T-cell (primary cell): ENCODE data around the gene TMEM89. TPM values are rescaled to one million over a fixed set of nuclear protein-coding genes. Genes with fewer than 3 reads are reported as not detected.

Experiments used
- ATAC-seq, 4 experiments: fragments of 200-7000 bp in 3 of 4; fragments of 150-1000 bp in 1 of 4; cut with Tn5 transposase; replicated peaks in 1 of 4; 1 replicate in 3 of 4; 2 replicates in 1 of 4; pipeline ENCODE4 v1.10.0; 2021; ENCODE audit warnings: moderate library complexity in 3 of 4, mild to moderate bottlenecking in 2 of 4, moderate number of reproducible peaks in 1 of 4
- CTCF ChIA-PET, 2 donors: fragments of 300-600 bp; sonication (Branson Sonifier 250); formaldehyde crosslinking; loops; one replicate each; lab custom pipeline; 2022; ENCODE audit warnings: antibody characterized with exemption in 2 of 2; lab: Charles Lee
- POLR2A ChIA-PET, 2 donors: fragments of 300-600 bp; sonication (Branson Sonifier 250); formaldehyde crosslinking; loops; one replicate each; lab custom pipeline; 2022; ENCODE audit warnings: antibody characterized with exemption in 2 of 2; lab: Charles Lee
- DNase-seq, 35 experiments: peaks; one replicate each; pipeline versions ENCODE4 v3.0.0 to v3.0.0-alpha.2; 2013 to 2023
- H3K27ac ChIP-seq: one replicate; pipeline ENCODE4 v1.5.1; 2013; ENCODE audit warnings: low read length
- H3K27me3 ChIP-seq, 2 experiments: replicated peaks in 1 of 2; 1 replicate in 1 of 2; 2 replicates in 1 of 2; pipeline versions ENCODE4 v1.6.1 to v1.7.0; 2013; ENCODE audit warnings: low read length in 1 of 2, mixed read lengths in 1 of 2; ENCODE audit not compliant: control insufficient read depth in 2 of 2, insufficient read depth in 2 of 2; ENCODE audit errors: extremely low read depth in 1 of 2
- H3K36me3 ChIP-seq, 2 donors: 1 replicate in 1 of 2; 2 replicates in 1 of 2; pipeline versions ENCODE4 v1.6.1 to v1.7.0; 2013; ENCODE audit warnings: low read length in 1 of 2; ENCODE audit not compliant: control insufficient read depth in 2 of 2, insufficient read depth in 1 of 2; ENCODE audit errors: extremely low read depth in 1 of 2
- H3K4me1 ChIP-seq, 2 experiments: 1 replicate in 1 of 2; 2 replicates in 1 of 2; pipeline versions ENCODE4 v1.6.1 to v1.7.0; 2013; ENCODE audit warnings: low read length in 2 of 2, mixed read lengths in 1 of 2; ENCODE audit not compliant: insufficient read depth in 2 of 2, control insufficient read depth in 1 of 2; ENCODE audit errors: extremely low read depth in 1 of 2
- H3K4me3 ChIP-seq, 2 donors: 1 replicate in 1 of 2; 2 replicates in 1 of 2; pipeline versions ENCODE4 v1.5.1 to v1.7.0; 2013; ENCODE audit warnings: mild to moderate bottlenecking in 2 of 2, low read length in 1 of 2, moderate library complexity in 1 of 2; ENCODE audit not compliant: control insufficient read depth in 1 of 2; ENCODE audit errors: extremely low read depth in 1 of 2
- H3K9me3 ChIP-seq: 2 replicates; pipeline ENCODE4 v1.7.0; 2013
- H3K27ac Mint-ChIP-seq, 2 donors: one replicate each; pipeline ENCODE4 v1.8.0; 2020 to 2021; ENCODE audit warnings: mild to moderate bottlenecking in 2 of 2, mixed read lengths in 2 of 2
- H3K27me3 Mint-ChIP-seq, 2 donors: one replicate each; pipeline ENCODE4 v1.8.0; 2021 to 2022; ENCODE audit warnings: mixed read lengths in 2 of 2
- H3K36me3 Mint-ChIP-seq: one replicate; pipeline ENCODE4 v1.8.0; 2021; ENCODE audit warnings: mixed read lengths
- H3K4me1 Mint-ChIP-seq, 3 donors: one replicate each; pipeline ENCODE4 v1.8.0; 2020 to 2022; ENCODE audit warnings: mixed read lengths in 3 of 3, mild to moderate bottlenecking in 1 of 3
- H3K4me3 Mint-ChIP-seq, 3 donors: one replicate each; pipeline ENCODE4 v1.8.0; 2020 to 2022; ENCODE audit warnings: mild to moderate bottlenecking in 3 of 3, mixed read lengths in 3 of 3, moderate library complexity in 3 of 3
- H3K9me3 Mint-ChIP-seq, 3 donors: one replicate each; pipeline ENCODE4 v1.8.0; 2020 to 2022; ENCODE audit warnings: mixed read lengths in 3 of 3
- WGBS: methylation state at CpG from one replicate; pipeline ENCODE4 v1.1.5; 2013; ENCODE audit warnings: missing lambda C conversion rate; ENCODE audit not compliant: insufficient coverage; 5-methylcytosine and 5-hydroxymethylcytosine counted together
- total RNA-seq, 35 experiments: library from RNA in 6 of 35; stranded (reverse) in 6 of 35; fragments of 120-200 nt in 1 of 35; gene quantifications; one replicate each; pipeline versions ENCODE4 v1.2.1 to v1.2.4 and lab custom pipeline; 2013 to 2026

The TMEM89 gene
- total RNA-seq, 5 donors from 2014 or later (not counting 1 experiment from before 2014, with no cell fraction given), result 0.39 TPM; not detected in 4

DNA sequence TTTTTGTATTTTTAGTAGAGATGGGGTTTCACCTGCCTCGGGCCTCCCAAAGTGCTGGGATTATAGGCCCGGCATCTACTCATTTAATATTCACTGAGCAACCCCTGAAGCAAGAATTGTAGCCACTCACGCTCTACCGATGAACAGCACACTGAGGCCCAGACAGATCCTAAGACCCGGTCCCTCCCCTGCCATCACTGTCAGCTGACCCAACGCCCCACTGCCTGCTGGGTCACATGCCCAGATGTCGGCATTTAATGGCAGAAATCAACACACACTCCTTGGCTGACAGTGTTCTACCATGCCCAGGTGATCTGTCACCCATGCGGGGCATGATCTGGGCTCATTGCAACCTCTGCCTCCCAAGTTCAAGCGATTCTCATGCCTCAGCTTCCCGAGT, 3.2 kb upstream of the TMEM89 start:
- H3K4me3 ChIP-seq, result no peak overlapping the region
- H3K4me1 ChIP-seq, result peaks cover 0 to 6% of the 10 kb centered on the region in 2 experiments
- ATAC-seq (no peak), DNase-seq (no peak)
- WGBS, result 95% methylated on average over 8 of the region's 10 CpGs
- Mint-ChIP-seq H3K27me3 (no peaks in the 10 kb centered on the region), H3K27ac (no peak overlapping the region), H3K4me3 (no peak overlapping the region), H3K36me3 (peaks cover 29% of the 10 kb centered on the region), H3K9me3 (no peaks in the 10 kb centered on the region), H3K4me1 (peaks cover 11 to 16% (median 14%) of the 10 kb centered on the region in 3 donors)
- CTCF ChIA-PET, result interaction anchor here (0.5 to 0.6 kb wide), 2 partner anchors 118 to 174 kb away, joined by 3 to 6 read pairs; no protein-coding TSS in a partner anchor
- H3K27me3 ChIP-seq, result peaks cover 0 to under 1% of the 10 kb centered on the region in 2 experiments
- H3K27ac ChIP-seq, result no peak overlapping the region
- no peaks in the 10 kb centered on the region for H3K9me3 ChIP-seq
- H3K36me3 ChIP-seq, result peaks cover 16 to 17% of the 10 kb centered on the region in 2 donors
- POLR2A ChIA-PET, result no interaction called here

GRCh38 chr3:48623851-48624547, 2.4 kb upstream of the TMEM89 start:
- H3K27ac Mint-ChIP-seq, result no peak overlapping the region
- WGBS, result 75% methylated on average over 4 of the region's 6 CpGs
- Histone ChIP-seq H3K27ac (no peak overlapping the region), H3K4me1 (peaks cover 0 to 6% of the 10 kb centered on the region in 2 experiments), H3K27me3 (peaks cover 0 to 3% of the 10 kb centered on the region in 2 experiments), H3K36me3 (peaks cover 13 to 16% of the 10 kb centered on the region in 2 donors), H3K9me3 (no peaks in the 10 kb centered on the region), H3K4me3 (no peak overlapping the region)
- peaks cover 23% of the 10 kb centered on the region for H3K36me3 Mint-ChIP-seq
- H3K9me3 Mint-ChIP-seq, result no peaks in the 10 kb centered on the region
- no peaks in the 10 kb centered on the region for H3K27me3 Mint-ChIP-seq
- no peak overlapping the region for H3K4me3 Mint-ChIP-seq
- no peak for DNase-seq
- CTCF ChIA-PET, result interaction anchor here (0.5 to 0.6 kb wide), 3 partner anchors 60 to 175 kb away, joined by 3 to 6 read pairs (median 3); no protein-coding TSS in a partner anchor
- ATAC-seq, result no peak
- POLR2A ChIA-PET, result interaction anchor here in 1 of 2 donors (0.6 kb wide), 1 partner anchor 364 kb away, joined by 5 read pairs; no protein-coding TSS in a partner anchor
- peaks cover 11 to 16% (median 14%) of the 10 kb centered on the region in 3 donors for H3K4me1 Mint-ChIP-seq

GRCh38 chr3:48619541-48620524, 1.7 kb downstream of the TMEM89 start:
- 83% methylated on average over 4 of the region's 7 CpGs for WGBS
- H3K36me3 ChIP-seq, result no peaks in the 10 kb centered on the region
- Mint-ChIP-seq H3K27ac (no peak overlapping the region), H3K4me1 (peaks cover 9 to 11% (median 11%) of the 10 kb centered on the region in 3 donors), H3K9me3 (peaks cover 0 to 8% (median 4%) of the 10 kb centered on the region in 3 donors), H3K27me3 (no peaks in the 10 kb centered on the region), H3K36me3 (no peaks in the 10 kb centered on the region), H3K4me3 (no peak overlapping the region)
- ATAC-seq, result no peak
- H3K27me3 ChIP-seq, result peaks cover 0 to 3% of the 10 kb centered on the region in 2 experiments
- H3K4me3 ChIP-seq, result no peak overlapping the region
- no peak for DNase-seq
- ChIA-PET POLR2A (no interaction called here), CTCF (interaction anchor here in 1 of 2 donors (0.6 kb wide), 1 partner anchor 219 kb away, joined by 4 read pairs; no protein-coding TSS in a partner anchor)
- H3K27ac ChIP-seq, result no peak overlapping the region
- H3K4me1 ChIP-seq, result peaks cover 0 to 6% of the 10 kb centered on the region in 2 experiments
- H3K9me3 ChIP-seq, result no peaks in the 10 kb centered on the region

DNA sequence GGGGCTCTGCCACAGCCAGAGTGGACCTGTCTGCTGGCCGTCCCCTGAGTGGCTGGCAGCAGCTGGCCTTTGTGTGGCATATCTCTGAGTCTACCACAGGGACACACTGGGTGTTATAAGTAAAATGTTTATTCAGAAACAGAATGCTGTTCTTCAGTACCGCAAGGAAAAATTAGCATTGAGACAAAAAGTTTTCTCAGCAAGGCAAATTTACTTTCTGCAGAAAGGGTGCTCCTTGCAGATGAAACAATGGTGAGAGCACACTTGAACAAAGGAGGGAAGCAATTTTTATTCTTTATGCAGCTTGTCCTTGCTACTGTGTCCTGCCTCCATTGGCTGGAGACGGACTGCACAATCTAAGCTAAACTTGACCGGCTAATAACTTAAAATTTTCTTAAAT, 4.0 kb downstream of the TMEM89 start:
- POLR2A ChIA-PET, result no interaction called here
- H3K27ac Mint-ChIP-seq, result no peak overlapping the region
- Histone ChIP-seq H3K4me1 (no peaks in the 10 kb centered on the region), H3K27me3 (peaks cover 0 to 3% of the 10 kb centered on the region in 2 experiments), H3K27ac (no peak overlapping the region), H3K36me3 (no peaks in the 10 kb centered on the region), H3K4me3 (no peak overlapping the region), H3K9me3 (no peaks in the 10 kb centered on the region)
- H3K9me3 Mint-ChIP-seq, result peaks cover 0 to 8% (median 4%) of the 10 kb centered on the region in 3 donors
- 100% methylated on average over 1 of the region's 4 CpGs for WGBS
- H3K27me3 Mint-ChIP-seq, result no peaks in the 10 kb centered on the region
- no peak for DNase-seq
- H3K36me3 Mint-ChIP-seq, result no peaks in the 10 kb centered on the region
- no peak overlapping the region for H3K4me3 Mint-ChIP-seq
- H3K4me1 Mint-ChIP-seq, result no peaks in the 10 kb centered on the region
- no peak for ATAC-seq
- CTCF ChIA-PET, result no interaction called here

DNA sequence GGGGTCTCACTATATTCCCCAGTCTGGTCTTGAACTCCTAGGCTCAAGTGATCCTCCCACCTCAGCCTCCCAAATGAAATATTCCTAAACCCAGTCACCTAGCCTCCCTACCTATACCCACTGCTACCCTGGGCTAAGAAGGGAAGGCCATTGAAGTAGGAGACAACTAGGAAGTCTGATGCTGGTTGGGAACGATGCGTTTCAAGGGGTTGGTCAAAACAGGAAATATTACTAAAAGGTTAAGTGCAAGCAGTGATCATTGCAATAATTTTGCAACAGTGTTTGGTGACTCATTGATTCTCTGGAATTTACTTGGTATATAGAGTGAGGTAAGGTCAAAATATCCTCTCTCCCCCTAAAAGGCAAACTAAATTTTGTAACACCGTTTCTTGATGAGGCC, 7.5 kb downstream of the TMEM89 start:
- H3K27me3 ChIP-seq, result no peaks in the 10 kb centered on the region
- no peaks in the 10 kb centered on the region for H3K36me3 ChIP-seq
- no peaks in the 10 kb centered on the region for H3K36me3 Mint-ChIP-seq
- H3K4me1 Mint-ChIP-seq, result peaks cover 0 to 6% (median 5%) of the 10 kb centered on the region in 3 donors
- H3K27me3 Mint-ChIP-seq, result no peaks in the 10 kb centered on the region
- ATAC-seq (no peak), DNase-seq (no peak)
- H3K4me3 ChIP-seq, result no peak overlapping the region
- peaks cover 0 to 8% (median 4%) of the 10 kb centered on the region in 3 donors for H3K9me3 Mint-ChIP-seq
- H3K9me3 ChIP-seq, result no peaks in the 10 kb centered on the region
- no peak overlapping the region for H3K4me3 Mint-ChIP-seq
- no peak overlapping the region for H3K27ac ChIP-seq
- peaks cover 0 to 8% of the 10 kb centered on the region in 2 experiments for H3K4me1 ChIP-seq
- WGBS, result 20% methylated on average over 2 of the region's 3 CpGs
- POLR2A ChIA-PET, result no interaction called here
- H3K27ac Mint-ChIP-seq, result no peak overlapping the region
- CTCF ChIA-PET, result interaction anchor here in 1 of 2 donors (0.6 to 0.7 kb wide), 2 partner anchors 58 to 212 kb away, joined by 5 to 6 read pairs; no protein-coding TSS in a partner anchor

GRCh38 chr3:48612309-48612708, 9.3 kb downstream of the TMEM89 start:
- no peak for ATAC-seq
- CTCF ChIA-PET, result interaction anchor here in 1 of 2 donors (0.7 kb wide), 2 partner anchors 22 to 88 kb away, joined by 4 to 6 read pairs; no protein-coding TSS in a partner anchor
- H3K4me1 Mint-ChIP-seq, result peaks cover 13 to 17% (median 15%) of the 10 kb centered on the region in 3 donors
- H3K27me3 Mint-ChIP-seq, result no peaks in the 10 kb centered on the region
- Histone ChIP-seq H3K27ac (no peak overlapping the region), H3K4me1 (peaks cover 5 to 14% of the 10 kb centered on the region in 2 experiments), H3K4me3 (no peak overlapping the region), H3K9me3 (no peaks in the 10 kb centered on the region), H3K36me3 (no peaks in the 10 kb centered on the region), H3K27me3 (no peaks in the 10 kb centered on the region)
- DNase-seq, result no peak
- H3K9me3 Mint-ChIP-seq, result peaks cover 0 to 4% (median 2%) of the 10 kb centered on the region in 3 donors
- H3K27ac Mint-ChIP-seq, result no peak overlapping the region
- WGBS, result no CpG with 5 or more reads among the region's 1 CpG
- H3K36me3 Mint-ChIP-seq, result peaks cover 3% of the 10 kb centered on the region
- POLR2A ChIA-PET, result interaction anchor here in 1 of 2 donors (0.7 kb wide), 1 partner anchor 901 kb away, joined by 3 read pairs; no protein-coding TSS in a partner anchor
- no peak overlapping the region for H3K4me3 Mint-ChIP-seq
